GM12878 (cell line): ENCODE measurements around the gene SEPTIN14. TPM values are rescaled to one million over a fixed set of nuclear protein-coding genes. Genes with fewer than 3 reads are reported as not detected.
"Not testable (repeated sequence)": the region's sequence is repeated elsewhere in the genome, so short reads cannot be mapped to it uniquely, and the experiment has no call there.

Experiments used
- ATAC-seq: fragments of 200-7000 bp; cut with Tn5 transposase; 3 replicates; pipeline ENCODE4 v1.9.1; 2020; ENCODE audit warnings: mild to moderate bottlenecking, moderate library complexity
- BruUV-seq: library from RNA; stranded (reverse); fragments of 400-500 nt; replicated peaks from 2 replicates; lab custom pipeline; 2021; lab: Mats Ljungman, UMichigan
- CTCF ChIA-PET: fragments of 300-600 bp; sonication (Branson Sonifier 250); formaldehyde crosslinking; extraction: SDS; loops from one replicate; lab custom pipeline; 2021; ENCODE audit warnings: inconsistent platforms; lab: Yijun Ruan, JAX
- POLR2A ChIA-PET: fragments of 350-600 bp; formaldehyde crosslinking; extraction: SDS; loops from one replicate; lab custom pipeline; 2021; ENCODE audit warnings: inconsistent platforms; lab: Charles Lee
- RAD21 ChIA-PET: fragments of 300-600 bp; sonication (Branson Sonifier 250); formaldehyde crosslinking; loops from one replicate; lab custom pipeline; 2023; ENCODE audit warnings: antibody characterized with exemption; ENCODE audit not compliant: unreplicated experiment; lab: Charles Lee
- SMC1A ChIA-PET: fragments of 300-600 bp; sonication (Branson Sonifier 250); formaldehyde crosslinking; loops from one replicate; lab custom pipeline; 2023; ENCODE audit not compliant: unreplicated experiment, uncharacterized antibody; lab: Charles Lee
- DNase-seq: peaks from one replicate; pipeline ENCODE4 v3.0.0-alpha.2; 2011; ENCODE audit warnings: low read depth, low spot score
- FAIRE-seq: peaks from 3 replicates; lab custom pipeline; 2011; peaks lifted over from hg19 to GRCh38; lab: Jason Lieb, UNC
- H2AFZ ChIP-seq: 2 replicates; pipeline ENCODE4 v1.6.0; 2011; ENCODE audit warnings: low read depth, low read length, control low read depth; ENCODE audit not compliant: control insufficient read depth
- H3K27ac ChIP-seq: 2 replicates; pipeline ENCODE4 v1.5.1; 2011; ENCODE audit warnings: control low read depth; ENCODE audit not compliant: control insufficient read depth, insufficient read depth
- H3K27me3 ChIP-seq, 2 experiments: replicated peaks in 1 of 2; 2 replicates each; pipeline versions ENCODE4 v1.6.0 to v1.6.1; 2011; ENCODE audit warnings: low read length in 1 of 2; ENCODE audit not compliant: control insufficient read depth in 2 of 2, insufficient read depth in 2 of 2
- H3K36me3 ChIP-seq, 2 experiments: 2 replicates each; pipeline ENCODE4 v1.5.1; 2011; ENCODE audit warnings: low read length in 1 of 2; ENCODE audit not compliant: control insufficient read depth in 2 of 2, insufficient read depth in 2 of 2
- H3K4me1 ChIP-seq: 2 replicates; pipeline ENCODE4 v1.6.1; 2011; ENCODE audit warnings: mild to moderate bottlenecking, low read length, moderate library complexity, mixed read lengths; ENCODE audit not compliant: control insufficient read depth, insufficient read depth
- H3K4me2 ChIP-seq: 2 replicates; pipeline ENCODE4 v1.6.0; 2011; ENCODE audit warnings: control low read depth; ENCODE audit not compliant: control insufficient read depth, insufficient read depth
- H3K4me3 ChIP-seq: fragments of 200-600 bp; sonication (generic); 2 replicates; pipeline ENCODE4 v1.5.1; 2016
- H3K79me2 ChIP-seq: 2 replicates; pipeline ENCODE4 v1.6.0; 2011; ENCODE audit warnings: low read length; ENCODE audit not compliant: control insufficient read depth, insufficient read depth
- H3K9ac ChIP-seq: 2 replicates; pipeline ENCODE4 v1.8.0; 2011; ENCODE audit warnings: low read length, control low read depth, mixed read lengths; ENCODE audit not compliant: control insufficient read depth, insufficient read depth
- H3K9me3 ChIP-seq: replicated peaks from 3 replicates; pipeline ENCODE4 v1.5.1; 2011; ENCODE audit warnings: mild to moderate bottlenecking, low read length; ENCODE audit not compliant: control insufficient read depth, insufficient read depth
- H4K20me1 ChIP-seq: 2 replicates; pipeline ENCODE4 v1.6.0; 2011; ENCODE audit not compliant: control insufficient read depth, insufficient read depth
- KLF5 ChIP-seq: fragments of 450-650 bp; IDR thresholded peaks from 2 replicates; pipeline ENCODE4 v1.6.1; 2014; ENCODE audit warnings: mild to moderate bottlenecking; ENCODE audit not compliant: partially characterized antibody
- NBN ChIP-seq: fragments of 450-650 bp; IDR thresholded peaks from 2 replicates; pipeline ENCODE4 v1.6.1; 2016
- NR2C1 ChIP-seq: fragments of 450-650 bp; IDR thresholded peaks from 2 replicates; pipeline ENCODE4 v1.6.1; 2017; ENCODE audit warnings: antibody characterized with exemption, mild to moderate bottlenecking, moderate library complexity
- PAX8 ChIP-seq: fragments of 450-650 bp; IDR thresholded peaks from 2 replicates; pipeline ENCODE4 v1.6.1; 2017; ENCODE audit warnings: mild to moderate bottlenecking, moderate library complexity
- RUNX3 ChIP-seq: IDR thresholded peaks from 2 replicates; pipeline ENCODE4 v1.6.1; 2012; ENCODE audit warnings: low read length, inconsistent platforms
- USF1 ChIP-seq: IDR thresholded peaks from 2 replicates; pipeline ENCODE4 v1.6.1; 2011; ENCODE audit warnings: borderline replicate concordance, low read depth, mild to moderate bottlenecking, moderate library complexity, mixed read lengths, low read length; ENCODE audit not compliant: insufficient read depth; ENCODE audit errors: extremely low read length
- ZZZ3 ChIP-seq: IDR thresholded peaks from 2 replicates; pipeline ENCODE4 v1.6.1; 2011; ENCODE audit warnings: low read depth; ENCODE audit not compliant: control insufficient read depth, insufficient read length
- WGBS: methylation state at CpG from one replicate; pipeline ENCODE4 v1.1.6; 2016; ENCODE audit warnings: low lambda C conversion rate; ENCODE audit not compliant: insufficient replicate concordance, insufficient coverage; ENCODE audit errors: missing lambda C conversion rate; 5-methylcytosine and 5-hydroxymethylcytosine counted together
- in situ Hi-C: fragments of 300-500 bp; cut with MboI; formaldehyde crosslinking; loops from 9 replicates; pipeline ENCODE4 v1.14.3; 2018; ENCODE audit warnings: mixed read lengths
- intact Hi-C: fragments of 100-400 bp; cut with micrococcal nuclease; formaldehyde crosslinking; loops from one replicate; pipeline ENCODE4 v1.14.2; 2022; ENCODE audit not compliant: unreplicated experiment
- polyA plus RNA-seq, 11 experiments: library from polyadenylated mRNA; depleted of rRNA in 4 of 11; unstranded in 6 of 11; stranded (reverse) in 5 of 11; fragments of >200 nt; fragmentation: Nextera tagmentation in 4 of 11; fragmentation: Illumina TruSeq in 1 of 11; extraction: Ambion mirVana in 4 of 11; extraction: Trizol in 1 of 11; gene quantifications; 1 replicate in 1 of 11; 2 replicates in 10 of 11; pipeline versions ENCODE4 v1.2.1 to v1.2.3, GENCODE V29; 2011 to 2016; ENCODE audit warnings: inconsistent platforms in 2 of 11, missing spikeins in 2 of 11, low read depth in 1 of 11
- total RNA-seq, 4 experiments: library from RNA; depleted of rRNA in 3 of 4; stranded (reverse); fragments of >200 nt in 3 of 4; fragmentation: Illumina TruSeq in 1 of 4; extraction: Trizol in 1 of 4; gene quantifications; 2 replicates each; pipeline versions ENCODE4 v1.2.1 to v1.2.3, GENCODE V29; 2013 to 2021

SEPTIN14 gene
- total and polyA plus RNA-seq, 10 of the 15 experiments (the other 5 are each of a cell fraction or from before 2014, with no cell fraction given), result 0.01 TPM; not detected in 9

GRCh38 chr7:55818686-55819085 is 43.9 kb downstream of the SEPTIN14 start:
- Histone ChIP-seq H3K27me3 (no peaks in the 10 kb centered on the region), H3K9me3 (no peaks in the 10 kb centered on the region), H3K9ac (no peak overlapping the region), H3K36me3 (no peaks in the 10 kb centered on the region), H4K20me1 (no peaks in the 10 kb centered on the region)
- no peak for ATAC-seq
- in situ Hi-C loops, result no loop called here
- FAIRE-seq, result no peak
- no peak for DNase-seq
- BruUV-seq, result no TSS peak
- TF ChIP-seq KLF5 (no peak), NR2C1 (no peak), RUNX3 (no peak), USF1 (no peak), NBN (no peak), PAX8 (no peak), ZZZ3 (no peak)
- TF ChIP-seq, all 136 proteins: peak for 0
- ChIA-PET SMC1A (no interaction called here), POLR2A (no interaction called here), CTCF (no interaction called here), RAD21 (no interaction called here)
- no peaks in the 10 kb centered on the region for H3K79me2 ChIP-seq
- WGBS, result 0% methylated on average over 2 of the region's 2 CpGs
- no peaks in the 10 kb centered on the region for H3K4me1 ChIP-seq
- no peak overlapping the region for H2AFZ ChIP-seq
- no peak overlapping the region for H3K4me2 ChIP-seq
- H3K4me3 ChIP-seq, result no peak overlapping the region
- no peak overlapping the region for H3K27ac ChIP-seq
- intact Hi-C loops, result no loop called here

- POLR2A ChIA-PET, result not testable (repeated sequence)
These were observed 65.3 kb downstream of the SEPTIN14 start for GRCh38 chr7:55797260-55797659.

More at GRCh38 chr7:55797260-55797659, 65.3 kb downstream of the SEPTIN14 start:
- H3K4me1 ChIP-seq, H3K27me3 ChIP-seq, SMC1A ChIA-PET, H3K9ac ChIP-seq, H3K27ac ChIP-seq, H4K20me1 ChIP-seq, H3K79me2 ChIP-seq, H3K36me3 ChIP-seq, RAD21 ChIA-PET, ATAC-seq, H3K4me3 ChIP-seq, CTCF ChIA-PET, H2AFZ ChIP-seq, DNase-seq, in situ Hi-C loops, FAIRE-seq, intact Hi-C loops, H3K4me2 ChIP-seq, H3K9me3 ChIP-seq, BruUV-seq: not testable (repeated sequence)
- 0% methylated on average over 1 of the region's 1 CpG for WGBS
